A549 (cell line): Measurements from ENCODE around the gene KCNG4.

Experiments
- EHMT2 ChIP-seq: fragments of 200-600 bp; sonication (generic); IDR thresholded peaks from 2 replicates; pipeline ENCODE4 v1.6.1; 2016; ENCODE audit warnings: antibody characterized with exemption, low read depth, mild to moderate bottlenecking, moderate library complexity
- FOSL2 ChIP-seq, 2 experiments: fragments of 450-650 bp in 1 of 2; fragments of >200 bp in 1 of 2; sonication (Bioruptor Twin) in 1 of 2; formaldehyde crosslinking; IDR thresholded peaks; 2 replicates each; pipeline versions ENCODE4 v1.5.0 to v1.6.1; 2016 to 2020; ENCODE audit warnings: mild to moderate bottlenecking in 1 of 2, moderate library complexity in 1 of 2
- KDM5A ChIP-seq: fragments of 200-600 bp; sonication (generic); IDR thresholded peaks from 2 replicates; pipeline ENCODE4 v1.6.1; 2016; ENCODE audit warnings: antibody characterized with exemption, mild to moderate bottlenecking
- NR3C1 ChIP-seq: fragments of >200 bp; sonication (Bioruptor Twin); formaldehyde crosslinking; IDR thresholded peaks from 3 replicates; pipeline ENCODE4 v1.6.1; 2017
- RCOR1 ChIP-seq: fragments of 150-350 bp; IDR thresholded peaks from 2 replicates; pipeline ENCODE4 v1.6.1; 2014; ENCODE audit warnings: antibody characterized with exemption, low read length, low read depth
- SREBF2 ChIP-seq: fragments of 450-650 bp; IDR thresholded peaks from 2 replicates; pipeline ENCODE4 v1.6.1; 2014; ENCODE audit warnings: mild to moderate bottlenecking, moderate library complexity
- USF2 ChIP-seq: fragments of 450-650 bp; IDR thresholded peaks from 2 replicates; pipeline ENCODE4 v1.6.1; 2014; ENCODE audit warnings: antibody characterized with exemption
- ZC3H11A ChIP-seq: fragments of 450-650 bp; IDR thresholded peaks from 2 replicates; pipeline ENCODE4 v1.6.1; 2014; ENCODE audit warnings: antibody characterized with exemption, mild to moderate bottlenecking
- TF ChIP-seq, protein P1 (sequence below): IDR thresholded peaks from 2 replicates; pipeline ENCODE4 v1.6.1; 2012; ENCODE audit warnings: low read depth, borderline replicate concordance
- TF ChIP-seq, protein P2 (sequence below): fragments of 150-350 bp; IDR thresholded peaks from 2 replicates; pipeline ENCODE4 v1.6.1; 2014; ENCODE audit warnings: low read depth, mild to moderate bottlenecking, low read length
- TF ChIP-seq, protein P3 (sequence below): fragments of >200 bp; sonication (Bioruptor Twin); formaldehyde crosslinking; IDR thresholded peaks from 3 replicates; pipeline ENCODE4 v1.5.1; 2016
- TF ChIP-seq, protein P4 (sequence below): IDR thresholded peaks from 2 replicates; pipeline ENCODE4 v1.6.1; 2012

DNA sequence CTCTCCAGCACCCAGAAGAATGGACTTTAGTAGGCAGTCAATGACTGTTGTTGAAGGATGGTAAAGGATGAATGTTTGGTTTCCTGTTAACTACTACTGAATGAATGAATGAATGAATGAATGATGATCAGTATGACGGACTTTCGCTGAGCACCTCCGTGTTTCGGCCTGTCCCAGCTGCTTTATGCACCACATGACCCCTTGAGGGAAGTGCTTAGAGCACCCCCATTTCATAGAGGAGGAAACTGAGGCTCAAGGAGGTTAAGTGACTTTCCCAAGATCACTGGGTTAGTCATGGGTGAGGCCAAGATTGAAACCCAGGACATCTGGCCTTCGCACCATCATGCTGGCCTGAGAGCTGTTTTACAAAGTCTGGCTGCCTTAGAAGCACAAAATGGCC lies 6.8 kb downstream of the KCNG4 start:
- TF ChIP-seq, protein P1, sequence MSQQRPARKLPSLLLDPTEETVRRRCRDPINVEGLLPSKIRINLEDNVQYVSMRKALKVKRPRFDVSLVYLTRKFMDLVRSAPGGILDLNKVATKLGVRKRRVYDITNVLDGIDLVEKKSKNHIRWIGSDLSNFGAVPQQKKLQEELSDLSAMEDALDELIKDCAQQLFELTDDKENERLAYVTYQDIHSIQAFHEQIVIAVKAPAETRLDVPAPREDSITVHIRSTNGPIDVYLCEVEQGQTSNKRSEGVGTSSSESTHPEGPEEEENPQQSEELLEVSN, result no peak
- TF ChIP-seq, protein P2, sequence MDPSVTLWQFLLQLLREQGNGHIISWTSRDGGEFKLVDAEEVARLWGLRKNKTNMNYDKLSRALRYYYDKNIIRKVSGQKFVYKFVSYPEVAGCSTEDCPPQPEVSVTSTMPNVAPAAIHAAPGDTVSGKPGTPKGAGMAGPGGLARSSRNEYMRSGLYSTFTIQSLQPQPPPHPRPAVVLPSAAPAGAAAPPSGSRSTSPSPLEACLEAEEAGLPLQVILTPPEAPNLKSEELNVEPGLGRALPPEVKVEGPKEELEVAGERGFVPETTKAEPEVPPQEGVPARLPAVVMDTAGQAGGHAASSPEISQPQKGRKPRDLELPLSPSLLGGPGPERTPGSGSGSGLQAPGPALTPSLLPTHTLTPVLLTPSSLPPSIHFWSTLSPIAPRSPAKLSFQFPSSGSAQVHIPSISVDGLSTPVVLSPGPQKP, result no peak
- TF ChIP-seq FOSL2 (IDR thresholded peaks at IDR 0.05) (no peak), FOSL2 (CRISPR knock-in tag; IDR thresholded peaks at IDR 0.05) (no peak), USF2 (no peak), NR3C1 (no peak), SREBF2 (no peak), EHMT2 (no peak), RCOR1 (no peak), ZC3H11A (no peak), KDM5A (no peak)
- TF ChIP-seq, protein P3, sequence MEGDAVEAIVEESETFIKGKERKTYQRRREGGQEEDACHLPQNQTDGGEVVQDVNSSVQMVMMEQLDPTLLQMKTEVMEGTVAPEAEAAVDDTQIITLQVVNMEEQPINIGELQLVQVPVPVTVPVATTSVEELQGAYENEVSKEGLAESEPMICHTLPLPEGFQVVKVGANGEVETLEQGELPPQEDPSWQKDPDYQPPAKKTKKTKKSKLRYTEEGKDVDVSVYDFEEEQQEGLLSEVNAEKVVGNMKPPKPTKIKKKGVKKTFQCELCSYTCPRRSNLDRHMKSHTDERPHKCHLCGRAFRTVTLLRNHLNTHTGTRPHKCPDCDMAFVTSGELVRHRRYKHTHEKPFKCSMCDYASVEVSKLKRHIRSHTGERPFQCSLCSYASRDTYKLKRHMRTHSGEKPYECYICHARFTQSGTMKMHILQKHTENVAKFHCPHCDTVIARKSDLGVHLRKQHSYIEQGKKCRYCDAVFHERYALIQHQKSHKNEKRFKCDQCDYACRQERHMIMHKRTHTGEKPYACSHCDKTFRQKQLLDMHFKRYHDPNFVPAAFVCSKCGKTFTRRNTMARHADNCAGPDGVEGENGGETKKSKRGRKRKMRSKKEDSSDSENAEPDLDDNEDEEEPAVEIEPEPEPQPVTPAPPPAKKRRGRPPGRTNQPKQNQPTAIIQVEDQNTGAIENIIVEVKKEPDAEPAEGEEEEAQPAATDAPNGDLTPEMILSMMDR, result no peak
- TF ChIP-seq, protein P4, sequence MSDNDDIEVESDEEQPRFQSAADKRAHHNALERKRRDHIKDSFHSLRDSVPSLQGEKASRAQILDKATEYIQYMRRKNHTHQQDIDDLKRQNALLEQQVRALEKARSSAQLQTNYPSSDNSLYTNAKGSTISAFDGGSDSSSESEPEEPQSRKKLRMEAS, result no peak
